Fibroblast of the conjunctiva (primary cell): ENCODE measurements around the gene UNC93B1.
A peak's percentile ranks its signal among the peaks of the same experiment; 100 is the strongest.

Experiments used
- DNase-seq: peaks from one replicate; pipeline ENCODE4 v3.0.0-alpha.2; 2010; ENCODE audit warnings: low read depth

Gene UNC93B1

DNA sequence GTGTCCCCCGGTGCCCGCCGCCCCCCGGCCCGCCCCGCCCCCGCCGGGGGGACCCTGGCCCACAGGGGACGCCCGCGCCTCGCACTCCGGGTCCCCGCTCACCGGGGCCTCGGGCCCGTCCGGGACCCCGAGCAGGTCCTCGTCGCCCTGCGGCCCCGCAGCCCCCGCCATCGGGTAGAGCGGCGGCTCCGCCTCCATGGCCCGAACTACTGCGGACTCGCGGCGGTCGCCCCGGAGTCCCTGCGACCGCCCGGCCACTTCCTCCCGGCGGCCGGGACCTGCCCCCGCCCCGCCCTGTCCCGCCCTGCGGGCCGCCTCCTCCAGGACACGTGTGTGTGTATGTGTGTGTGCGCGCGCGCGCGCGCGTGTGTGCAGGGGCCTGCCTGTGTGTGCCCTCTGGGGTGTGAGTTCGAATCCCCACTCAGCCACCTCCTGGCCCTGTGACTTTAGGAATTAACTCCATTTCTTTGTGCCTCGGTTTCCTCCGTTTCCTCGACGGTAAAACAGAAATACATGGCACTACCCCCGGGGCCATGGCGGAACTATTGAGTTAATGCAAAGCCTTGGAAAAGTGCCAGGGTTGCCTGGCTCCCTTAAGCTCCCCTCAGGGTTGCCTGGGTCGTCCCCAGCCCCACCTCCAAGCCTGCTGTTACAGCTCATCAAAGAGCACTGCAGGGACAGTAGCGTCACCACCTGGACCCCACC, at the start of gene UNC93B1:
Gene UNC93B1, minus strand, starts transcription at position 252 of the 705 bp plus-strand sequence. Its CDS starts 54 bp downstream, at position 198.
- DNase-seq: no peak

DNA sequence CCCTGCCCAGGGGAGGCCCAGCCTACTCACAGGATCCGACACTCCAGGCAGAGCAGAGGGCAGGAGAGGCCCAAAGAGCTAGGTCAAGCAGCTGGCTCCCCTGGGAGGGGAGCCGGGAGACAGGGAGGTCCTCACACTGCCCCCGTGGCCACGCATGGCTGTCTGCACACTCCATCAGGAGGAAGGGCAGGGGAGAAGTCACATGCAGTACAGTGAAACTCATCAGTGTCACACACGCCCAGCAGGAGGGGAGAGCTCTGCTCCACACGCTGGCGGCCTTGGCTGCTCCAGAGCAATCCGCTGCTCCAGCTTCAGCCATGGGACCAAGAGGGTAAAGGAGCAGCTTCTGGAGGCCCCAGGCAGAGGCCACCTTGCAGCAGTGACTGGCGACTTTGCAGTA, 49.2 kb upstream of the UNC93B1 start:
- DNase-seq: no peak

DNA sequence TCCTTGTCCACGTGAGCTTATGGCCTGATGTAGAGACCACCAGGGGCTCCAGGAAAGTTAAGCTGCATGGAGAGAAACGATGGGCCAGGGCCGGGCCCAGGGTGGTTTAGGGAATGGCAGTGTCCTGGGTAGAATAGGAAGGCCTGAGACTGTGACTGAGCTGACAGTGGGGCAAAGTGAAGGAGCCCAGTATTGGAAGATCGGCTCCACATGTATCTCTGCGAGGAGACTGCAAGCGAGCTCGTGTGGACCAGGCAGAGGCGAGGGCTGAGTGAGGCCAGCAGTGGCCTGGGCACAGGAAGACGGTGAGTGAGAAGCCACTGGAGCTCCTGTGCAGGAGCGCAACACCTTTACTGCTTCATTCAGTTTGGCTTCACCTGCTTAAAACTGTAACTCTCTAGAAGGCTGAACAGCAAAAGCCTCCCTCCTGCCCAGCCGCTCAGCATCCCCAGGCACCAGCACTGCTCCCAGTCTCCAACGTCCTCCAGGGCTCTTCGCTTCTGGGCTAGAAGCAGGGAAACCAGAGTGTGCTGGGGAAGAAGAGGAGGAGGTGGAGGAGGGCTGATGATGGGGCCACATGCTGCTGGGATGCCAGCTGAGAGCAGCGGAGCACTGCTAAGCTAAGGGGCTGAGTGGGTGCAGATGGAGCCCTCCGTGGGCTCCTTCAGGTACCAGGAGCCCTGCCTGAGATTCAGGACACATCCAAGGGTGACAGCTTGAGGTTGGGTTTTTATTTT, 48.4 kb upstream of the UNC93B1 start:
- no peak for DNase-seq

DNA sequence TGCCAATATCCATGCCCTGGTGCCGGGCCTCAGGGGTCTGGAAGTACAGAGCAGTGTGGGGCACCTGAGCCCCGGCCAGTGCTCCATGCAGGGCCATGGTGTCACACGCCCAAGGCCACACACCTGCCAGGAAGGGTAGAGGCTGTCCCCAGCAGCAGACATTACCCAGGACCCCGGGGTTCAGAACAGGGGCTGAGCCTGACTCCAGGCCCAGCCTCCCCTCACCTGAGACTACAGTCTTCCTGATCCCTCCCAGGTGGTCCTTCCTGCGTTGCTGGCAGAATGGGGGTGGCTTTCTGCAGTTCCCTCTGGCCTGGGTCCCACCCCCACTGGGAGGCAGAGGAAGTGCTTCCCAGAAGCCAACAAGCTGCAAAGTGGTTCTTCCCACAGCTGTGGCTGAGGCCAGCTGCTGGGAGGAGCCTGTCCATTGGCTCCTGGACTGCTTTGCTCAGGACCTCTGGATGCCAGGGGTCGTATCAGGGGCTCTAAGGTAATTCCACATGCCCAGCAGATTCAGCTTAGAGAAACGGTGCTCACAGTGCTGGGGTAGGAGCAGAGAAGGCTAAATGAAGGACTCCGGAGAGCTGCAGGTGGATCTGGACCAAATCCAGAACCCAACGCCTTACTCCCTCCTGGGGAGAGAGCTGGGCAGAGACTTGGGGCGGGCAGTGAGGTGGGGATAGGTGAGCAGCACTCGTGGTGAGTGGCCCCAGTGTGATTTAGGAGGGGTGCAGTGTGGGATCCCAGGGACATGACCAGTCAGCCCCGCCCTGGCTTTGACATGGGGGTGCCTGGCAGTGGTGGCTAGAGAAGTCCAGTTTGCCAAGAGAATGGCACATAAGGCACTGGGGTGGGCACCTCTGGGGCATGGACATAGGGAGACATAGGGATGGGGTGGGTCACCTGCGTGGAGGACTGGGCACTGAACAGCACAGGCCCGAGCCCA, 47.6 kb upstream of the UNC93B1 start:
- no peak for DNase-seq

GRCh38 chr11:68050371-68050841, 46.5 kb upstream of the UNC93B1 start:
- DNase-seq: no peak

GRCh38 chr11:68049509-68050370, 45.8 kb upstream of the UNC93B1 start:
- no peak for DNase-seq

DNA sequence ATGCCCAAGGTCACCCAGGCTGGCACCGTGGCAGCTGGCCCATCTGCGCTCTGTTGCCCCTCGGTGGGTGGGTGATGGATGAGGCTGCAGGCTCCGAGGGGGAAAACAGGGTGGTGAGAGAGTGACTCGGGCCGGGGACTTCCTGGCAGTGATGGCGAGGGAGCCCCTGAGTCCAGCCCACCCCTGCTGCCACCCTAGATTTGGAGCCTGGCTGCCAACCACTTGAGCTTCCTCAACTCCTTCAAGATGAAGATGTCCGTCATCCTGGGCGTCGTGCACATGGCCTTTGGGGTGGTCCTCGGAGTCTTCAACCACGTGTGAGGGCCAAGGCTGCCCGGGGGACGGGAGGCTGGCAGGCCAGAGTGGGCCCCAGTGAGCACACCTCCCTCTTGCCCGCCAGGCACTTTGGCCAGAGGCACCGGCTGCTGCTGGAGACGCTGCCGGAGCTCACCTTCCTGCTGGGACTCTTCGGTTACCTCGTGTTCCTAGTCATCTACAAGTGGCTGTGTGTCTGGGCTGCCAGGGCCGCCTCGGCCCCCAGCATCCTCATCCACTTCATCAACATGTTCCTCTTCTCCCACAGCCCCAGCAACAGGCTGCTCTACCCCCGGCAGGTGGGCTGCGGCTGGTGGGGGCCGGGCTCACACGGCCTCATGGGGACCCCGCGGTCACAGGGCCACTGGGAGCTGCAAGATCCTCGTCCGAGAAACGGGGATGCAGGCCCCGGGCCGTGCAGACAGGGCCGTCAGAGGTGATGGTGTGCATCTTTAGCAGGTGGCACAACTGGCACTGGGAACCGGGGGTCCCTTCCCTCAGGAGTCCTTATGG, 45.0 kb upstream of the UNC93B1 start:
- DNase-seq: no peak

DNA sequence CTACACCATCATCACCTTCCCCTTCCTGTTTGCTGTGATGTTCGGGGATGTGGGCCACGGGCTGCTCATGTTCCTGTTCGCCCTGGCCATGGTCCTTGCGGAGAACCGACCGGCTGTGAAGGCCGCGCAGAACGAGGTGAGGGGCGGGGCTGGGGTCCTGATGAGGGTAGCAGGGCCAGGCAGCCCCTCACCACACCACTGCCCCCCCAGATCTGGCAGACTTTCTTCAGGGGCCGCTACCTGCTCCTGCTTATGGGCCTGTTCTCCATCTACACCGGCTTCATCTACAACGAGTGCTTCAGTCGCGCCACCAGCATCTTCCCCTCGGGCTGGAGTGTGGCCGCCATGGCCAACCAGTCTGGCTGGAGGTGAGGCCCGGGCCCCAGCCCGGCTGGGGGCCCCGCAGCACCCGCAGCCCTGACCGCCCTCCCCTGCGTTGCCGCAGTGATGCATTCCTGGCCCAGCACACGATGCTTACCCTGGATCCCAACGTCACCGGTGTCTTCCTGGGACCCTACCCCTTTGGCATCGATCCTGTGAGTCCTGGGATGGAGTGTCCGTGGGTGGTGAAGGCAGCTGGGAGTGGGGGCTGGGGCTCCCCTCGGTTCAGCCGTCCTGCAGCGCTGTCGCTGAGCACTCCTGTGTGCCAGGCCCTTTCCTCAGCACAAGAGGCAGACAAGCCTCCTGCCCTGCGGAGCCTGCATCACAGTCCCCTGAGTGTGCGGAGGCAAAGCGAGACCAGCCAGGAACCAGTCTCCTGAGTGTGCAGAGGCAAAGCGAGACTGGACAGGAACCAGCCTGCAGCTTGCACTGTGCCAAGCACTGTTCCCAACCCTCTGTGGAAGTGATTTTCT, 43.8 kb upstream of the UNC93B1 start:
- no peak for DNase-seq

DNA sequence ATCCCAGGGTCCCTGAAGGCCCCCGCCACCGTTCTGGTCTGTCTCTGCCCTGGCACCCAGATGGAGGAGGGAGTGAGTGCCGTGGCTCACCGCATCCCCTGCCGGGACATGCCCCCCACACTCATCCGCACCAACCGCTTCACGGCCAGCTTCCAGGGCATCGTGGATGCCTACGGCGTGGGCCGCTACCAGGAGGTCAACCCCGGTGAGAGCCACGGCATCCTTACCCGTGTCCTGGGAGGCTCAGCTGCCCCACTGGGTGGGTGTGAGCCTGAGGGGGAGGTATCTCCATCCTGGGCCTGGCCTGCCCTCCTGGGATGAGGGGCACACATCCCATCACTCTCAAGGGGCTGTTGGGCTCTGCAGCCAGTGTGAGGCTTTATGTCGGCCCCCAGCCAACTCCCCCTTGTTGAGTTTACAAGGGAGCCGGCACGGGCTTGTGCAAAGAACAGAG, 41.0 kb upstream of the UNC93B1 start:
- DNase-seq: no peak

- no peak for DNase-seq
Measured at GRCh38 chr11:68044145-68044813, 40.4 kb upstream of the UNC93B1 start.

DNA sequence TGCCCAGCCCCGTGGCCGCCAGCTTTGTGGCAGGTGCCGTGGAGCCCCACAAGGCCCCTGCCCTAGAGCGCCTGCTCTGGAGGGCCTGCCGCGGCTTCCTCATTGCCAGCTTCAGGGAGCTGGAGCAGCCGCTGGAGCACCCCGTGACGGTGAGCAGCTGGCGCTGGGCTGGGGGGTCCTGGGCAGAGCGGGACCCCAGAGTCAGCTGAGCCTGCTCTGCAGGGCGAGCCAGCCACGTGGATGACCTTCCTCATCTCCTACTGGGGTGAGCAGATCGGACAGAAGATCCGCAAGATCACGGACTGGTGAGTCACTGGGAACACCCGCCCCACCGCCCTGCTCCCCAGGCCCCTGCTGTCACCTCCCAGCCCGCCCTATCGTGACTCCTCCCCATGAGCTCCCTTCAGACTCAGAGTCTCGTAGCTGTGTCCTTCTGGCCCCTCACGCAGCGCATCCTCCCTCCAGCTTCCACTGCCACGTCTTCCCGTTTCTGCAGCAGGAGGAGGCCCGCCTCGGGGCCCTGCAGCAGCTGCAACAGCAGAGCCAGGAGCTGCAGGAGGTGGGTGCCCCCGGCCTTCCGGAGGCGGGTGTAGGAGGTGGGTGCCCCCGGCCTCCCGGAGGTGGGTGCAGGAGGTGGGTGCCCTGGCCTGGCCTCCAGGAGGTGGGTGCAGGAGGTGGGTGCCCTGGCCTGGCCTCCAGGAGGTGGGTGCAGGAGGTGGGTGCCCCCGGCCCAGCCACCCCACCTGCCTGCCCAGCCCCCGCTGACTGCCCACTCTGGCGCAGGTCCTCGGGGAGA, 39.6 kb upstream of the UNC93B1 start:
- peak; percentile 51 for DNase-seq

GRCh38 chr11:68043029-68043348, 39.1 kb upstream of the UNC93B1 start:
- no peak for DNase-seq

GRCh38 chr11:68042219-68043028, 38.5 kb upstream of the UNC93B1 start:
- no peak for DNase-seq

DNA sequence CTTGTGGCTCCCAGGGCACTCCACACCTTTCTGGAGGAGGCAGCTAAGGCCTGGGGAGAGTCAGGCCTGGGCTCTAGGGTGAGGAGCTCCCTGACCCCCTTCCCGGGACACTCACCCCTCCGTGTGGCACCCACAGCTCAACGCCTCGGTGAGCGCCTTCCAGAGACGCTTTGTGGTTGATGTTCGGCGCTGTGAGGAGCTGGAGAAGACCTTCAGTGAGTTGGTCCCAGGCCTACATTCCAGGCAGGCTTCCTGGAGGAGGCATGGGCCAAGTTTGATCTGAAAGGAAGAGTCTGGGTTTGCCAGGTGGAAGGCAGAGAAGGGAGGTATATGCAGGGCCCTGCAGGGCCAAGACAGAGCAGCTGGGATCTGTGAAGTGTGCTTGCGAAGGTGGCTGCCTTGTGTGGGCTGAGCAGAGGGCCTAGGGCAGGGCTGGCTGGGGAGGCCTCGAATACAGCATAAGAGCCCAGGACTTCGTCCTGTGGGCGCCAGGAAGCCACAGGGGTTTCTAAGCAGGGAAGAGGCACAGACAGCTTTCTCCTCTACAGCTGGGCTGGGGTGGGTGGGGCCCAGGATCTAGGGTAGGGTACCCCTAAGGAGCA, 37.8 kb upstream of the UNC93B1 start:
- DNase-seq: no peak

GRCh38 chr11:68040957-68041591, 37.2 kb upstream of the UNC93B1 start:
- DNase-seq: no peak
